ENCODE results near the gene KIF26B.

KIF26B gene

GRCh38 chr1:245580651-245581050, 425.9 kb downstream of the KIF26B start:
- no peak for DNase-seq

- DNase-seq, result no peak
Measured at GRCh38 chr1:245582026-245582425, 427.2 kb downstream of the KIF26B start.

- DNase-seq, result no peak
Measured at GRCh38 chr1:245583081-245583480, 428.3 kb downstream of the KIF26B start.

- no peak for DNase-seq
Measured at GRCh38 chr1:245583575-245584330, 429.0 kb downstream of the KIF26B start.

- no peak for DNase-seq
Measured at GRCh38 chr1:245585252-245585959, 430.6 kb downstream of the KIF26B start.

GRCh38 chr1:245587435-245588115, 432.8 kb downstream of the KIF26B start:
- no peak for DNase-seq

- no peak for DNase-seq
Measured at GRCh38 chr1:245588116-245588639, 433.4 kb downstream of the KIF26B start.

GRCh38 chr1:245589316-245589715, 434.5 kb downstream of the KIF26B start:
- DNase-seq, result no peak

GRCh38 chr1:245589906-245590305, 435.1 kb downstream of the KIF26B start:
- DNase-seq, result no peak

- DNase-seq, result no peak
Measured at GRCh38 chr1:245590726-245591125, 435.9 kb downstream of the KIF26B start.

- DNase-seq, result no peak
Measured at GRCh38 chr1:245591346-245592188, 436.8 kb downstream of the KIF26B start.

GRCh38 chr1:245592189-245592460, 437.3 kb downstream of the KIF26B start:
- DNase-seq, result no peak

- DNase-seq, result no peak
Measured at GRCh38 chr1:245598524-245599305, 443.9 kb downstream of the KIF26B start.

GRCh38 chr1:245599371-245600174, 444.8 kb downstream of the KIF26B start:
- DNase-seq, result no peak

- no peak for DNase-seq
Measured at GRCh38 chr1:245600658-245601057, 445.9 kb downstream of the KIF26B start.

GRCh38 chr1:245603311-245603865, 448.6 kb downstream of the KIF26B start:
- no peak for DNase-seq

GRCh38 chr1:245604979-245605378, 450.2 kb downstream of the KIF26B start:
- no peak for DNase-seq

- DNase-seq, result no peak
Measured at GRCh38 chr1:245605480-245606156, 450.8 kb downstream of the KIF26B start.

- no peak for DNase-seq
Measured at GRCh38 chr1:245606157-245606725, 451.5 kb downstream of the KIF26B start.

- DNase-seq, result no peak
Measured at GRCh38 chr1:245608271-245608670, 453.5 kb downstream of the KIF26B start.

Data from stimulated activated CD4-positive, alpha-beta T cell treated with anti-CD3 and anti-CD28 coated beads, Interleukin-4, amount 100 ng/mL, for 24 hours (primary cell).